ENCODE measurements around the gene FARS2.

FARS2 gene

GRCh38 chr6:5497896-5498578, 236.7 kb downstream of the FARS2 start:
- Mint-ChIP-seq H3K36me3 (ENCODE audit: low read depth) (peaks cover 5% of the 10 kb centered on the region), H3K27me3 (ENCODE audit: low read depth, poor library complexity) (peaks cover 4% of the 10 kb centered on the region), H3K9me3 (no peaks in the 10 kb centered on the region), H3K27ac (no peak overlapping the region), H3K4me1 (peaks cover 53% of the 10 kb centered on the region), H3K4me3 (no peak overlapping the region)
- TF ChIP-seq, protein P1, sequence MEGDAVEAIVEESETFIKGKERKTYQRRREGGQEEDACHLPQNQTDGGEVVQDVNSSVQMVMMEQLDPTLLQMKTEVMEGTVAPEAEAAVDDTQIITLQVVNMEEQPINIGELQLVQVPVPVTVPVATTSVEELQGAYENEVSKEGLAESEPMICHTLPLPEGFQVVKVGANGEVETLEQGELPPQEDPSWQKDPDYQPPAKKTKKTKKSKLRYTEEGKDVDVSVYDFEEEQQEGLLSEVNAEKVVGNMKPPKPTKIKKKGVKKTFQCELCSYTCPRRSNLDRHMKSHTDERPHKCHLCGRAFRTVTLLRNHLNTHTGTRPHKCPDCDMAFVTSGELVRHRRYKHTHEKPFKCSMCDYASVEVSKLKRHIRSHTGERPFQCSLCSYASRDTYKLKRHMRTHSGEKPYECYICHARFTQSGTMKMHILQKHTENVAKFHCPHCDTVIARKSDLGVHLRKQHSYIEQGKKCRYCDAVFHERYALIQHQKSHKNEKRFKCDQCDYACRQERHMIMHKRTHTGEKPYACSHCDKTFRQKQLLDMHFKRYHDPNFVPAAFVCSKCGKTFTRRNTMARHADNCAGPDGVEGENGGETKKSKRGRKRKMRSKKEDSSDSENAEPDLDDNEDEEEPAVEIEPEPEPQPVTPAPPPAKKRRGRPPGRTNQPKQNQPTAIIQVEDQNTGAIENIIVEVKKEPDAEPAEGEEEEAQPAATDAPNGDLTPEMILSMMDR (IDR thresholded peaks at IDR 0.05): no peak
- no peak for DNase-seq

DNA sequence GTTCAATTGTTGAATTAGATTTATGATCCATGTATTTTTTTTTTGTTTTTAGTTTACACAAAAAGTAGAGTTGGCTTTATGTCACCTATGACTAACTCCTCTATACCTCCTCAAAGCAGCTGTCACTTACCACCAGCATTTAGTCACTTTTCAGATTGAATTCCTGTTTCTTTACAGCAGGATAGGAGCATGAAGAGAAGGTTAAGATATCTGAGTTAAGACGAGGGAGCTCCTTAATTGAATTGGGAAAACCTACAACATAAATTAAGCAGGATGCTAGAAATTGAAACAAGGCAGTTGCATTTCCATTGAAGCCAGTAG, 237.2 kb downstream of the FARS2 start:
- no peak overlapping the region for H3K4me3 Mint-ChIP-seq
- no peak overlapping the region for H3K27ac Mint-ChIP-seq
- H3K27me3 Mint-ChIP-seq (ENCODE audit: low read depth, poor library complexity): peaks cover 4% of the 10 kb centered on the region
- peaks cover 53% of the 10 kb centered on the region for H3K4me1 Mint-ChIP-seq
- H3K36me3 Mint-ChIP-seq (ENCODE audit: low read depth): peaks cover 5% of the 10 kb centered on the region
- TF ChIP-seq, protein P1 (IDR thresholded peaks at IDR 0.05): no peak
- no peaks in the 10 kb centered on the region for H3K9me3 Mint-ChIP-seq
- DNase-seq: no peak

DNA sequence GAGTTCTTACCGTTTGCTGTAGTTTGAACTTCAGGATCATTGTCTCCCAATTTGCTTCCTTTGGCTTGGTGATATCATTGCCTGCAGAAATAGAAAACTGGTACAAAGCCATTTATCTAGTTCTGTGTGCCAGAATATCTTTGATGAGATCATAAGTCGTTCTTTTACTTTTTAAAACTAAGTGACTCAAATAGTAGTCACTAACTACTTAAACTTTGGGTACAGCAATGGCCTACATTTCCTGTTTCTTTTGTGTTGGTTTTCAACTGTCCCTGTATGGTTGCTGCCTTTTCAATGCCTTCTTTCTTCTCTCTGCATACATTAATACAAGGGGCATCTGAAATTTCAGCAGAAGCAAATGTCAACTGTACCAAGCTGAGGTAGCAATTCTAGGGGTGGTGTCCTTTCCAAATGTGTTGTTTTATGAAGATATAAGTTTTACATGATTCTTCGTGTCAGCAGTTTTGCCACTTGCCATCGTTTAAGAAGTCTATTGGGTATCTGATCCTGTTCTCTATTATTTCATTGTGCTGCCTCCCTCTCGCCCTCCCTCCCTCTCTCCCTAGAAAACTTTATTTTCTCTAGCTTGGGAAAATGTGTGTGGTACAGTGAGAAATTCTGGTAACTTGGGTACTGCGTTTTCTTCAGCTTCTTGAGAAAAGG, 238.5 kb downstream of the FARS2 start:
- no peak overlapping the region for H3K27ac Mint-ChIP-seq
- H3K4me1 Mint-ChIP-seq: peaks cover 43% of the 10 kb centered on the region
- TF ChIP-seq, protein P1 (IDR thresholded peaks at IDR 0.05): no peak
- H3K9me3 Mint-ChIP-seq: no peaks in the 10 kb centered on the region
- H3K27me3 Mint-ChIP-seq (ENCODE audit: low read depth, poor library complexity): peaks cover 4% of the 10 kb centered on the region
- peaks cover 5% of the 10 kb centered on the region for H3K36me3 Mint-ChIP-seq (ENCODE audit: low read depth)
- no peak overlapping the region for H3K4me3 Mint-ChIP-seq
- no peak for DNase-seq

- no peak for DNase-seq
- Mint-ChIP-seq H3K36me3 (ENCODE audit: low read depth) (peaks cover 5% of the 10 kb centered on the region), H3K4me3 (no peak overlapping the region), H3K27ac (no peak overlapping the region), H3K9me3 (no peaks in the 10 kb centered on the region), H3K27me3 (ENCODE audit: low read depth, poor library complexity) (peaks cover 4% of the 10 kb centered on the region), H3K4me1 (peaks cover 38% of the 10 kb centered on the region)
- TF ChIP-seq, protein P1 (IDR thresholded peaks at IDR 0.05): no peak
These were observed 240.5 kb downstream of the FARS2 start for GRCh38 chr6:5501837-5502236.

DNA sequence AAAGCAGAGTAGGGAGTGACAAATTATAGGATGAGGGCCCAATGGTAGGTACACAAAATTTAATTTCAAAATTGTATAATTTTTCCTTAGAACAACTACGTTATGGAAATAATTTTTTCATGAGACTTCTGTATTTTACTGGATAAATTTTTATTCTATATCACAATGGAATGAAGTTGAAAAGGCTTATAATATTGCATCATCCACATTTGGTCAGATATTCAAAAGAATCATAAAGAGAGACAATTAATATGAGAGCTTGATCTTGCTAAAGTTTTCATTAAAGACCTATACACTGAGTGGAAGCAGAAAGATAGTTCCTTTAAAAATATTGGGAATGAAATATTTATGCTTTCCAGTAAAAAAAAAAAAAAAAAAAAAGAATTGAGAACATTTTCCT, 242.8 kb downstream of the FARS2 start:
- no peak overlapping the region for H3K4me3 Mint-ChIP-seq
- H3K36me3 Mint-ChIP-seq (ENCODE audit: low read depth): no peaks in the 10 kb centered on the region
- no peaks in the 10 kb centered on the region for H3K27me3 Mint-ChIP-seq (ENCODE audit: low read depth, poor library complexity)
- H3K9me3 Mint-ChIP-seq: no peaks in the 10 kb centered on the region
- H3K27ac Mint-ChIP-seq: no peak overlapping the region
- TF ChIP-seq, protein P1 (IDR thresholded peaks at IDR 0.05): no peak
- DNase-seq: no peak
- H3K4me1 Mint-ChIP-seq: peaks cover 47% of the 10 kb centered on the region

DNA sequence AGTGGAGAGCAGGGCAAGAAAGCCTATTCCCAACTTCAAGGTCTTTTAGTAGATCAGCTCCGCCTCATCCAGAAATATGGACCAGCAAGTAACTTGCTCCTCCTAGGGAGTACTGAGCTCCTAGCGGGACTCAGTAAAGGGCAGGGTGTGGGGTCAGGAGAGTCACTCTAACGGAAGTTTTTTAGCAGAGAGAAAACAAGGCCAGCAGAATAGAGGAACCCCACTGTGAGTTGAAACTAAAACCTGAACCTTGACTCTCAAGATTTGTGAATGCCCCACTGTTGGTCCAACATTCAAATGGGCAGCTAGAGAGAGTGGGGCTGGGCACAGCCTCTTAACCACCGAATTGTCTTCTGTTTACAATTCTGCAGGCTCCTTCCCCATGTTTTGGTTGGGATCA, 244.8 kb downstream of the FARS2 start:
- H3K9me3 Mint-ChIP-seq: no peaks in the 10 kb centered on the region
- no peak for DNase-seq
- H3K36me3 Mint-ChIP-seq (ENCODE audit: low read depth): no peaks in the 10 kb centered on the region
- no peak overlapping the region for H3K4me3 Mint-ChIP-seq
- peaks cover 44% of the 10 kb centered on the region for H3K4me1 Mint-ChIP-seq
- no peaks in the 10 kb centered on the region for H3K27me3 Mint-ChIP-seq (ENCODE audit: low read depth, poor library complexity)
- TF ChIP-seq, protein P1 (IDR thresholded peaks at IDR 0.05): no peak
- peak overlapping the region; percentile 41 for H3K27ac Mint-ChIP-seq
